K562 (cell line): ENCODE measurements around the gene GPX1. TPM values are rescaled to one million over a fixed set of nuclear protein-coding genes. Genes with fewer than 3 reads are reported as not detected.

Experiments used
- ATAC-seq: fragments of 200-7000 bp; cut with Tn5 transposase; 3 replicates; pipeline ENCODE4 v1.9.1; 2020; ENCODE audit warnings: moderate library complexity
- BruUV-seq: library from RNA; stranded (reverse); fragments of 400-500 nt; replicated peaks from 2 replicates; lab custom pipeline; 2021; lab: Mats Ljungman, UMichigan
- CTCF ChIA-PET: fragments of 300-600 bp; formaldehyde crosslinking; extraction: SDS; loops from one replicate; lab custom pipeline; 2021; ENCODE audit warnings: low intra/inter-chr PET ratio; lab: Yijun Ruan, JAX
- POLR2A ChIA-PET: fragments of 300-600, 350-650 bp; sonication (Branson Sonifier 250); formaldehyde crosslinking; extraction: SDS; loops from one replicate; lab custom pipeline; 2021; ENCODE audit warnings: antibody characterized with exemption, inconsistent platforms; lab: Yijun Ruan, JAX
- DNase-seq, 4 experiments: peaks; one replicate each; pipeline versions ENCODE4 v3.0.0 to v3.0.0-alpha.2; 2011 to 2018; ENCODE audit warnings: low spot score in 3 of 4, mixed read lengths in 3 of 4; ENCODE audit errors: extremely low read depth in 1 of 4
- FAIRE-seq: peaks from 2 replicates; lab custom pipeline; 2011; peaks lifted over from hg19 to GRCh38; lab: Jason Lieb, UNC
- H2AFZ ChIP-seq: 2 replicates; pipeline ENCODE4 v1.6.0; 2011; ENCODE audit warnings: low read depth, low read length, control low read depth, inconsistent platforms
- H3K27ac ChIP-seq: fragments of 200-600 bp; 3 replicates; pipeline ENCODE4 v1.8.0; 2011; ENCODE audit warnings: low read depth, mild to moderate bottlenecking, control low read depth, inconsistent platforms, low read length, moderate library complexity, mixed read lengths; ENCODE audit errors: extremely low read depth
- H3K27me3 ChIP-seq, 2 experiments: fragments of 300-600 bp in 1 of 2; 2 replicates in 1 of 2; 3 replicates in 1 of 2; pipeline versions ENCODE4 v1.6.0 to v1.8.0; 2011; ENCODE audit warnings: inconsistent platforms in 2 of 2, low read length in 2 of 2, mild to moderate bottlenecking in 1 of 2, mixed read lengths in 1 of 2, moderate library complexity in 1 of 2; ENCODE audit not compliant: control insufficient read depth in 2 of 2, insufficient read depth in 2 of 2
- H3K36me3 ChIP-seq: fragments of 300-600 bp; 3 replicates; pipeline ENCODE4 v1.8.0; 2011; ENCODE audit warnings: mild to moderate bottlenecking, low read length, inconsistent platforms; ENCODE audit not compliant: control insufficient read depth, insufficient read depth
- H3K4me1 ChIP-seq, 2 experiments: fragments of 200-600 bp in 1 of 2; replicated peaks in 1 of 2; 2 replicates in 1 of 2; 3 replicates in 1 of 2; pipeline versions ENCODE4 v1.5.1 to v1.8.0; 2011; ENCODE audit warnings: inconsistent platforms in 2 of 2, low read length in 2 of 2, mild to moderate bottlenecking in 1 of 2, mixed read lengths in 1 of 2, moderate library complexity in 1 of 2; ENCODE audit not compliant: control insufficient read depth in 2 of 2, insufficient read depth in 2 of 2
- H3K4me2 ChIP-seq: 2 replicates; pipeline ENCODE4 v1.6.1; 2011; ENCODE audit warnings: low read length, control low read depth, inconsistent platforms, mixed read lengths; ENCODE audit not compliant: insufficient read depth
- H3K4me3 ChIP-seq: fragments of 200-600 bp; sonication (generic), shearing (Covaris generic); 2 replicates; pipeline ENCODE4 v1.5.1; 2016; ENCODE audit warnings: control low read depth, inconsistent platforms
- H3K79me2 ChIP-seq: fragments of 200-600 bp; 3 replicates; pipeline ENCODE4 v1.8.0; 2011; ENCODE audit warnings: low read length, inconsistent platforms; ENCODE audit not compliant: control insufficient read depth, insufficient read depth
- H3K9ac ChIP-seq, 2 experiments: 2 replicates each; pipeline versions ENCODE4 v1.6.0 to v1.6.1; 2011; ENCODE audit warnings: low read depth in 2 of 2, low read length in 2 of 2, control low read depth in 1 of 2, inconsistent platforms in 1 of 2, mild to moderate bottlenecking in 1 of 2, mixed read lengths in 1 of 2; ENCODE audit not compliant: insufficient read depth in 1 of 2
- H3K9me1 ChIP-seq: one replicate; pipeline ENCODE4 v1.6.0; 2011; ENCODE audit warnings: inconsistent platforms, mild to moderate bottlenecking, low read length, moderate library complexity; ENCODE audit not compliant: control insufficient read depth, insufficient read depth
- H3K9me3 ChIP-seq: replicated peaks from 2 replicates; pipeline ENCODE4 v1.5.1; 2011; ENCODE audit warnings: low read depth, low read length, inconsistent platforms; ENCODE audit not compliant: control insufficient read depth, insufficient read depth
- H4K20me1 ChIP-seq: replicated peaks from 2 replicates; pipeline ENCODE4 v1.6.1; 2011; ENCODE audit warnings: low read length, inconsistent platforms, mixed read lengths; ENCODE audit not compliant: control insufficient read depth, insufficient read depth
- CHD2 ChIP-seq: IDR thresholded peaks from 2 replicates; pipeline ENCODE4 v1.6.1; 2011; ENCODE audit warnings: low read depth, low read length
- CTBP1 ChIP-seq: fragments of 450-650 bp; IDR thresholded peaks from 2 replicates; pipeline ENCODE4 v1.6.1; 2016; ENCODE audit warnings: borderline replicate concordance
- GTF3C2 ChIP-seq: IDR thresholded peaks from 3 replicates; pipeline ENCODE4 v1.6.1; 2011; ENCODE audit warnings: borderline replicate concordance, mild to moderate bottlenecking, moderate library complexity; ENCODE audit not compliant: insufficient read length; ENCODE audit errors: extremely low read depth
- MLLT1 ChIP-seq, 2 experiments: fragments of 450-650 bp; IDR thresholded peaks; 2 replicates each; pipeline ENCODE4 v1.6.1; 2016
- PRPF4 ChIP-seq: fragments of 200-400 bp; formaldehyde crosslinking; IDR thresholded peaks from one replicate; pipeline ENCODE4 v1.6.1; 2017; ENCODE audit warnings: low read length, low read depth, mild to moderate bottlenecking; ENCODE audit not compliant: insufficient read depth, poor library complexity, severe bottlenecking
- RFX5 ChIP-seq: IDR thresholded peaks from 2 replicates; pipeline ENCODE4 v1.6.1; 2011; ENCODE audit warnings: low read depth, mild to moderate bottlenecking, improper control_type of control experiment, low read length
- ZNF780A ChIP-seq: fragments of 250-450 bp; sonication (Bioruptor Pico); IDR thresholded peaks from 2 replicates; pipeline ENCODE4 v1.5.0; 2021; ENCODE audit warnings: mild to moderate bottlenecking
- in situ Hi-C: fragments of 300-500 bp; cut with MboI; formaldehyde crosslinking; loops from 4 replicates; pipeline ENCODE4 v1.15.0; 2018; ENCODE audit warnings: inconsistent platforms, mixed read lengths
- intact Hi-C: fragments of 100-400 bp; cut with micrococcal nuclease; formaldehyde crosslinking; loops from 2 replicates; pipeline ENCODE4 v1.14.2; 2022
- polyA plus RNA-seq, 8 experiments: library from polyadenylated mRNA; depleted of rRNA in 4 of 8; stranded (reverse) in 5 of 8; unstranded in 3 of 8; fragments of >200 nt; fragmentation: Nextera tagmentation in 2 of 8; fragmentation: Illumina TruSeq in 1 of 8; extraction: Ambion mirVana in 2 of 8; extraction: Trizol in 1 of 8; gene quantifications; 2 replicates each; pipeline versions ENCODE4 v1.2.1 to v1.2.3, GENCODE V29; 2011 to 2014; ENCODE audit warnings: inconsistent platforms in 1 of 8, missing spikeins in 1 of 8
- total RNA-seq, 7 experiments: library from RNA; depleted of rRNA in 6 of 7; stranded (reverse); fragments of >200 nt in 6 of 7; fragmentation: Illumina TruSeq in 2 of 7; extraction: Trizol in 2 of 7; gene quantifications; 2 replicates each; pipeline versions ENCODE4 v1.2.1 to v1.2.3, GENCODE V29; 2011 to 2021; ENCODE audit warnings: low replicate concordance in 1 of 7
- TF ChIP-seq, protein P1 (sequence below), 2 experiments: fragments of 450-650 bp; formaldehyde crosslinking in 1 of 2; IDR thresholded peaks; 2 replicates each; pipeline versions ENCODE4 v1.4.0 to v1.6.1; 2014 to 2020; ENCODE audit warnings: mild to moderate bottlenecking in 2 of 2, borderline replicate concordance in 1 of 2, low read depth in 1 of 2

GPX1 gene
- total and polyA plus RNA-seq, 9 of the 15 experiments (the other 6 are each of a cell fraction or from before 2014, with no cell fraction given) = 0.08 to 1.3 (median 0.21) TPM; not detected in 5

GRCh38 chr3:49371946-49372345, 13.8 kb upstream of the GPX1 start:
- Histone ChIP-seq H2AFZ (no peak overlapping the region), H3K27ac (no peak overlapping the region), H3K4me1 (no peaks in the 10 kb centered on the region)
- BruUV-seq = no TSS peak
- DNase-seq = no peak
- ATAC-seq = no peak
- POLR2A ChIA-PET = no interaction called here
- TF ChIP-seq PRPF4 (no peak), ZNF780A (no peak), RFX5 (no peak), CTBP1 (no peak), CHD2 (no peak), GTF3C2 (no peak), MLLT1 (IDR thresholded peaks at IDR 0.05) (no peak)
- TF ChIP-seq, protein P1, sequence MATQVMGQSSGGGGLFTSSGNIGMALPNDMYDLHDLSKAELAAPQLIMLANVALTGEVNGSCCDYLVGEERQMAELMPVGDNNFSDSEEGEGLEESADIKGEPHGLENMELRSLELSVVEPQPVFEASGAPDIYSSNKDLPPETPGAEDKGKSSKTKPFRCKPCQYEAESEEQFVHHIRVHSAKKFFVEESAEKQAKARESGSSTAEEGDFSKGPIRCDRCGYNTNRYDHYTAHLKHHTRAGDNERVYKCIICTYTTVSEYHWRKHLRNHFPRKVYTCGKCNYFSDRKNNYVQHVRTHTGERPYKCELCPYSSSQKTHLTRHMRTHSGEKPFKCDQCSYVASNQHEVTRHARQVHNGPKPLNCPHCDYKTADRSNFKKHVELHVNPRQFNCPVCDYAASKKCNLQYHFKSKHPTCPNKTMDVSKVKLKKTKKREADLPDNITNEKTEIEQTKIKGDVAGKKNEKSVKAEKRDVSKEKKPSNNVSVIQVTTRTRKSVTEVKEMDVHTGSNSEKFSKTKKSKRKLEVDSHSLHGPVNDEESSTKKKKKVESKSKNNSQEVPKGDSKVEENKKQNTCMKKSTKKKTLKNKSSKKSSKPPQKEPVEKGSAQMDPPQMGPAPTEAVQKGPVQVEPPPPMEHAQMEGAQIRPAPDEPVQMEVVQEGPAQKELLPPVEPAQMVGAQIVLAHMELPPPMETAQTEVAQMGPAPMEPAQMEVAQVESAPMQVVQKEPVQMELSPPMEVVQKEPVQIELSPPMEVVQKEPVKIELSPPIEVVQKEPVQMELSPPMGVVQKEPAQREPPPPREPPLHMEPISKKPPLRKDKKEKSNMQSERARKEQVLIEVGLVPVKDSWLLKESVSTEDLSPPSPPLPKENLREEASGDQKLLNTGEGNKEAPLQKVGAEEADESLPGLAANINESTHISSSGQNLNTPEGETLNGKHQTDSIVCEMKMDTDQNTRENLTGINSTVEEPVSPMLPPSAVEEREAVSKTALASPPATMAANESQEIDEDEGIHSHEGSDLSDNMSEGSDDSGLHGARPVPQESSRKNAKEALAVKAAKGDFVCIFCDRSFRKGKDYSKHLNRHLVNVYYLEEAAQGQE (IDR thresholded peaks at IDR 0.05; ENCODE audit: borderline replicate concordance) = no peak
- TF ChIP-seq, protein P1 (CRISPR knock-in tag; IDR thresholded peaks at IDR 0.05; ENCODE audit: low read depth) = no peak
- TF ChIP-seq, all 486 proteins: peak for 0
- CTCF ChIA-PET = no interaction called here
- no peaks in the 10 kb centered on the region for H3K27me3 ChIP-seq
- H3K36me3 ChIP-seq = peaks cover 64% of the 10 kb centered on the region
- no peak for FAIRE-seq
- intact Hi-C loops = no loop called here
- peaks cover 5% of the 10 kb centered on the region; the same call in 1 of the 2 replicates for H4K20me1 ChIP-seq
- H3K4me3 ChIP-seq = no peak overlapping the region
- H3K79me2 ChIP-seq = peaks cover 43% of the 10 kb centered on the region
- H3K9ac ChIP-seq = no peak overlapping the region
- H3K4me2 ChIP-seq = no peak overlapping the region
- in situ Hi-C loops = no loop called here
- H3K9me3 ChIP-seq = no peaks in the 10 kb centered on the region
- no peaks in the 10 kb centered on the region for H3K9me1 ChIP-seq
